HG02759 (cell line): ENCODE results near the gene MMUT.
"Not testable (repeated sequence)": the region's sequence is repeated elsewhere in the genome, so short reads cannot be mapped to it uniquely, and the experiment has no call there.

Experiments
- ATAC-seq: cut with Tn5 transposase; IDR thresholded peaks from one replicate; pipeline ENCODE4 v1.9.1; 2021; ENCODE audit warnings: mild to moderate bottlenecking, moderate library complexity; ENCODE audit not compliant: unreplicated experiment

MMUT gene

DNA sequence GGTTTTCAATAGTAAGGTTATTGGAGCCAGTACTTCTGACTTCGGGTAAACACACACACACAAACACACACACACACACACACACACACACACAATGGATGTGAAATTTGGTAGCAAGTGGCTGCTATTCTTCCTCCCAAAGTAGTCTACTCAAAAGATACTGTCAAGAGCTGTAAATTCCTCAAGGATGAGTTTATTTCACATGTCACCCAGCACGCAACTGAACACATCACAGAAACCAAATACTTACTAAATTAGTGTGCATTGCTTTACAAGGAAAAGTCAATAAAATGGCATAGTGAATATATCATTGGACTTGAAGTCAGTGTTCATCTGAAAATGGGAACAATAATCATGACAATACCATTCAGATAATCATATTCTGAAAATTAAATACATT lies 32.9 kb downstream of the MMUT start:
- ATAC-seq = no peak

DNA sequence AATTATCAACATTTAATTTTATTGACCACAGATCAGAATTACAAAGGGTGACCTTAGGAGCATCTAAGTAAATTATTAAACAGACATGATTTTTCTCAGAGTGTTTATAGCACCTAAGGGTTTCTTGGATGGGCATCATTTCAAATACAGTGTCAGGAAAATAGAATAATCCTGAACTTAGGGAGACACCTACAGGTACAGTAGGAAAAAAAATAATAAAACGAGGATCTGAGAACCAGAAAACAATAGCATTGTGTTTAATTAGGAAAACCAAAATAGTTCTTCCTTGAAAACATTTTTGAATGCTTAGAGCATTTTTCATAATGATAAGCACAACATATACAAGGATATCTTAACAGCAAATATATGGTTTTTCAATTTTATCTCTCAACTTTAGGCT lies 39.2 kb downstream of the MMUT start:
- ATAC-seq = no peak

DNA sequence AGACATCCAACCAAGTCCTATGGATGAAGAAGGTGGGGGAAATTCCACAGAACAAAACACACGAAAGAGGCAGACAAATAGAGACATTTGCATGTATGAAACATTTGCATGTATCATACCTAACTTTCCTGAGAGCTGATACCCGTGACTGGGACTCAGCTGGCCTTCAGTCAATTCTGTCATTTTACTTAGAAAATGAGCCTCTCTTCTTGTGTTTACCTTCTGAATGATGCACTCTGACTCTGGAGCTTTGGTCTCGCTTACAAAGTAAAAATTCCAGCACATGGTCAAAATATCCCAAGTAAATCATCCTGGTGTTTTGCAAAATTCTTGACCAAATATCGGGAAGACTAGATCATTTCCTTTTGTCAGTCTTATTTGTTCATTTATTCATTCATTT lies 46.9 kb downstream of the MMUT start:
- ATAC-seq = no peak

DNA sequence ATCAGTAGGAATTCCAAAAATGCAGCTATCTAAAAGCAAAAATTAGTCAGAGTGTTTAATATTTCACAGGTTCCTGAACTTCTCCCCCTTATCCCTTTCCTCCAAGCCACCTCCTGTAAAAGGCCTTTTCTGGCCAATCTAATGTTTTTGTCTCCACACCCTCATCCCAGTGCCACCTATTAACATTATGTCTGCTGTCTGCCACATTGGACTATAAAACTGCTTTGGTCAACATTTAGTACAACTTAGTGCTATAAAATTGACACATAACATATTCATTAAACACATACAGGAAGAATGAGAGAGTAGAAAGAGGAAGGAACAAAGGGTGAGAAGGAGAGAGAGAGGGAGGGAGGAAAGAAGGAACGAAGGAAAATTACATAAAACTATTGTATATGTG lies 47.7 kb downstream of the MMUT start:
- no peak for ATAC-seq

DNA sequence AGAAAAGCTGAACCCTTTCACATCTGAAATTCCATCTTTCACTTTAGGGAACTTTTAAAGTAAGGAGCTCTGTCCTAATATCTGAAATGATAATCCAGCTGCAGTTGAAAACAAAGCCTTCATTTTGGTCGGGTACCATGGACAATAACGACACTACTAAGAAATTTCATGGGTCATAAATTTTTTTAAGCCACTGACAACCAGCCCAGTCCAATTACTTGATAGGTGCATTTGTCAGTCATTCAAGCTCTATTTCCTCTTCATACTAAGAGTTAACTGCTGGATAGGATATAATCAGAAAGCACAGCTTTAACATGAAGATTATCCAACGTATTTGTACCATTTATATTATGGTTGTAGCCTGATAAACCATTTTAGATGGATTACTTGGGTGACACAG lies 52.5 kb downstream of the MMUT start:
- ATAC-seq = no peak

DNA sequence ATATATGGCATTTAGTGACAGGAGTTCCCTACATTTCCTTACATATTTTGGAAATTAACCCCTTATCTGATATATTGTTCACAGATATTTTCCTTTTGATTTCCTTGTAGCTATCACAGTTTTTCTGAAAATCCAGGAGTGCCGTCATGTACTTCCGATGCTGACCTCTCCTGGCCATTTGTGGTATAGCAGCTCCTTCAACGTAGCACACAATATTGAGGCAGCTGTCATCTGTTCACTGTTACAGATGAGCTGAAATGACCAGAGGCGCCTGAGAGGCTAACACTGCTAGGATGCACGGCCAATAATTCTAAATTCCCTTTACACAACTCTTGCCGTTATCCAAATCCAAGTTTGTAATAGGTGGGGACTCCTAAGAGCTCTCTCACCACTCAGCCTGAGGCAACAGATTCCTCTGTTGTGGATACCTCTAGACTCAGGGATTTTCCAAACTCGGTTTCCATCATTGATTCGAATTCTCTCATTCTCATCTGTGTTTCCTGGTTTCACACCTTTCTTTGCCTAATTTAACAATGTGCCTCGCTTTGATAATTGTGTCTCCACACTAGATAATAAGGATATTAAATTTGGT lies 53.0 kb downstream of the MMUT start:
- peak; percentile 91 for ATAC-seq

DNA sequence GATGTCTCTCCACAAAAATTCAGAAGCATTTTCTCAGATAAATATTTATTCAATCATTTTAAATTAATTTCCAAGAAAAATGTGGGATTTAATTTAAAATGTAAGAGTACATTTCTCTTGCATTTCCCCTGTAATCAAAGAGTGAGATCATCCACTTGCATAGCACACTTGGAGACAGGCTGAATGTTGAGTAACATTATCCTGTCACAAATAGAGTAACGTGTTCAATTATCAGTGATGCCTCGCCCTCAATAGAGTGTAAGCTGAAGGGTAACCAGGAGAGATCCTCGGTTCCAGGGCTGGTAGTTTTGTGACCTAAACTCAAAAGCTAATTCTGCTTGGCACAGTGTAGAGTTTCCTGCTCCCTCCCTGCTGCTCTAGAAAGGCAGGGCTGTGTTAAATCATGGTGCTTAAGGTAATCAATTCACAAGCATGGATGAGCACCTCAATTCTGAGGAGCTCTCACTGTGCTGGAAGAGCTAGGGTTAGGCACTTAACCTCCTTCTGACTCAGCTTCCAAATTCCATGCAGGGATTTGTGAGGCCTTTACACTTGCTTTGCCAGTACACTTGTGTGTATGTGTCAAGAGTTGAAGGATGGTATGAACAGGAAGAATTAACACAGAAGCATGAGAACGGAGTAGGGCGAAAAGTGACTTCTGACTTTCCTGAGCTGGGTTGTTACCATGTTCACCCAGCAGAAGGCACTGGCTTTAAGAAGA lies 56.6 kb downstream of the MMUT start:
- no peak for ATAC-seq

DNA sequence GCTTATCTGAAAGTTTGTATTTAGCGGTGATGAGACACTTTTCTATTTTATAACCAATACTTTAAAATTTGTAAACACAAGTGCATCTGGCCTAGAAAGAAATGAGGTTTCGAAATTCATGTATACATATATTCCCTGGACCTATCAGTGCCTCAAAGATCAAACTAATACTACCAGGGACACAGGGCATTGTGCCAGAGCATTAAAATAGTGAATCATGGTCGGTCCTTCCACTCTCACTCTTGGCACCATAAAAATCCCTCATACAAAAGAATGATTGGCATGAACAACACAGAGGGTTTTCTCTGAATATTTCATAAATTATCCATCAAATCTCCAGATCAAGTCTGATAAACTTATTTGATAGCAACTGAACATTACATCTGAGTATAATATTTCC lies 62.0 kb downstream of the MMUT start:
- no peak for ATAC-seq

DNA sequence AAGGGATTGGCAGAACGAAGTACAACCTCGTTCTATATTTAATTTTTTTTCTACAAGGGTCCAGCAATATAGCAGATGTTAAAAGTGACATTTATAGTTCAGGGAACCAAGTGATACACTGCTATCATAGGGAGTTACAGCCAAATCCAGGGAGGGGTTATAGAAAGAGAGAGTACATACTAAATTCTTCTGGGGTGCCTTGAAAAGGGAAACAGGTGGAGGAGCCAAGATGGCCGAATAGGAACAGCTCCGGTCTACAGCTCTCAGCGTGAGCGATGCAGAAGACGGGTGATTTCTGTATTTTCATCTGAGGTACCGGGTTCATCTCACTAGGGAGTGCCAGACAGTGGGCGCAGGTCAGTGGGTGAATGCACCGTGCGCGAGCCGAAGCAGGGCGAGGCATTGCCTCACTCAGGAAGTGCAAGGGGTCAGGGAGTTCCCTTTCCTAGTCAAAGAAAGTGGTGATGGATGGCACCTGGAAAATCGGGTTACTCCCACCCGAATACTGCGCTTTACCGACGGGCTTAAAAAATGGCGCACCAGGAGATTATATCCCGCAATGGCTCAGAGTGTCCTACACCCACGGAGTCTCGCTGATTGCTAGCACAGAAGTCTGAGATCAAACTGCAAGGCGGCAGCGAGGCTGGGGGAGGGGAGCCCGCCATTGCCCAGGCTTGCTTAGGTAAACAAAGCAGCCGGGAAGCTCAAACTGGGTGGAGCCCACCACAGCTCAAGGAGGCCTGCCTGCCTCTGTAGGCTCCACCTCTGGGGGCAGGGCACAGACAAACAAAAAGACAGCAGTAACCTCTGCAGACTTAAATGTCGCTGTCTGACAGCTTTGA lies 76.2 kb downstream of the MMUT start:
- not testable (repeated sequence) for ATAC-seq

DNA sequence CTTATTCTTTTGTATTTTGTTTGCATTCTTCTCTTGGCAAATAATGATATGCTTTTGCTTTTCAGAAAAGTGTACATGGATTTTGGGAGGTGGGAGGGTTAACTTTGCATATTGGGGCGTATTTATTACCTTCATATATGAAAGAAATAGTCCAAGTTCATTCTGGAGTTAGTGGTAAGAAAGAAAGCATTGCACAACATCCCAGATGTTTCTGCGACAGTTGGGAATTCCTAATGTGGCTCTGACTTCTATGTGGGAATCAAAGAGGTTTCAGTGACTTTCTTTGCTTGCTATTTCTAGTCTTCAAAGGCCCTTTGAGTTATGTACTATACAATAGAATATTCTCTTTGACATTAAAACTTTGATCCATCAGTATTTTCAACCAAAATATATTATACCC lies 78.1 kb downstream of the MMUT start:
- ATAC-seq = no peak
